Activated CD8-positive, alpha-beta memory T cell treated with anti-CD3 and anti-CD28 coated beads, Interleukin-2, amount 50 U/mL, for 24 hours (primary cell): ENCODE measurements around the gene OR1E2.
"Not testable (repeated sequence)": the region's sequence is repeated elsewhere in the genome, so short reads cannot be mapped to it uniquely, and the experiment has no call there.

ENCODE experiments used
- DNase-seq: peaks from one replicate; pipeline ENCODE4 v3.0.0-alpha.2; 2020; ENCODE audit errors: extremely low read depth

Gene OR1E2

GRCh38 chr17:3398310-3398709 lies 35.3 kb downstream of the OR1E2 start, which contains the start of gene OR1E1:
Gene OR1E1, minus strand, starts transcription at chr17:3398410. Its CDS starts 0 bp downstream, at chr17:3398410.
- no peak for DNase-seq

GRCh38 chr17:3397801-3398200 lies 35.8 kb downstream of the OR1E2 start:
- DNase-seq = not testable (repeated sequence)

GRCh38 chr17:3389791-3390190 lies 43.9 kb downstream of the OR1E2 start:
- DNase-seq = no peak

GRCh38 chr17:3385869-3386816 lies 47.5 kb downstream of the OR1E2 start, which contains the start of gene OR3A2:
Gene OR3A2, minus strand, starts transcription at chr17:3386308.
- DNase-seq = no peak
